GM18907 (cell line): ENCODE data around the gene IMMT.
"Not testable (repeated sequence)": the region's sequence is repeated elsewhere in the genome, so short reads cannot be mapped to it uniquely, and the experiment has no call there.

Experiments
- ATAC-seq: cut with Tn5 transposase; IDR thresholded peaks from one replicate; pipeline ENCODE4 v1.9.1; 2021; ENCODE audit warnings: mild to moderate bottlenecking, moderate library complexity; ENCODE audit not compliant: unreplicated experiment

The IMMT gene

DNA sequence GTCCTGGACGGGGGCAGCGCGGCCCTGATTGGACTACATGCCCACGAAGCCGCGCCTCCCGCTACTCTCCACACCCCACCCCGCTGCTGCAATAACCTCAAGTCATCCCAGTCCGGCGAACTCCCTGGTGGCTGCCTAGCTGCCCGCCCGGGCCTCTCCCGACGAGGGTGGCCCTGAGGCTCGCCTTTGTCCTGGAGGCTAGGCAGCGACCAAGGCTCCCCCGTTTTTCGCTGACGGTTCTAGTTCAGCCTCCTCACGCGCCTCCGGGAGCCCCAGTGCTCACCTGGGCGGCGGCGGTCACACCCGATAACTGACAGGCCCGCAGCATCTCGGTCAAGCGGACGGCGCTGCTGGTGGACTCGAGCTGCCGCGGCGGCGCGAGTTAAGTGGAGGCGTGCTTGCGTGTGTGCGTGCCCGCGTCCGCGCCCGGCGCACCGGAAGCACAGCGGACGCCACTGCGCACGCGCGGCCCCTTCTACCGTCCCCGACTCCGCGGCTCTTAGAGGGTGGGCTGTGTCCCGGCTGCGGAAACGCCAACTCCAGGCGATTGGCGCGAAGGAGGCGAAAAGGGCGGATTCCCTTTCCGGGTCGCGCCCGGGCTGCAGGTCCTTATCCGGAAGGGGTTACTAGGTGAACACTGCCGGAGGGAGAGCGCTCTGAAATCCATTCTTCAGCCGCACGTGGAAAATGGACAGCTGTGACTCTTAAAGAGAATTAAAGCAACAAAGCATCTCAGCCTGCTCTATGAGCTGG is at the start of gene IMMT:
Gene IMMT (minus strand): TSS at position 408 of the 753 bp plus-strand sequence. CDS start 80 bp downstream, at position 328.
- peak; percentile 91 for ATAC-seq

DNA sequence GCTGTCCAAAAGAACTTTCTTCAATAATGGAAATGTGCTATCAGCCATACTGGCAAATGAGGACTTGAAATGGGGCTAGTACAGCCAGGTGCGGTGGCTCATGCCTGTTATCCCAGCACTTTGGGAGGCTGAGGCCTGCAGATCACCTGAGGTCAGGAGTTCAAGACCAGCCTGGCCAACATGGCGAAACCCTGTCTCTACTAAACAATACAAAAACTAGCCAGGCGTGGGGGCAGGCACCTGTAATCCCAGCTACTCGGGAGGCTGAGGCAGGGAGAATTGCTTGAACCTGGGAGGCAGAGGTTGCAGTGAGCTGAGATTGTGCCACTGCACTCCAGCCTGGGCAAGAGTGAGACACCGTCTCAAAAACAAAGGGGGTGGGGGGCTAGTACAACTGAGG is 49.5 kb upstream of the IMMT start:
- not testable (repeated sequence) for ATAC-seq

DNA sequence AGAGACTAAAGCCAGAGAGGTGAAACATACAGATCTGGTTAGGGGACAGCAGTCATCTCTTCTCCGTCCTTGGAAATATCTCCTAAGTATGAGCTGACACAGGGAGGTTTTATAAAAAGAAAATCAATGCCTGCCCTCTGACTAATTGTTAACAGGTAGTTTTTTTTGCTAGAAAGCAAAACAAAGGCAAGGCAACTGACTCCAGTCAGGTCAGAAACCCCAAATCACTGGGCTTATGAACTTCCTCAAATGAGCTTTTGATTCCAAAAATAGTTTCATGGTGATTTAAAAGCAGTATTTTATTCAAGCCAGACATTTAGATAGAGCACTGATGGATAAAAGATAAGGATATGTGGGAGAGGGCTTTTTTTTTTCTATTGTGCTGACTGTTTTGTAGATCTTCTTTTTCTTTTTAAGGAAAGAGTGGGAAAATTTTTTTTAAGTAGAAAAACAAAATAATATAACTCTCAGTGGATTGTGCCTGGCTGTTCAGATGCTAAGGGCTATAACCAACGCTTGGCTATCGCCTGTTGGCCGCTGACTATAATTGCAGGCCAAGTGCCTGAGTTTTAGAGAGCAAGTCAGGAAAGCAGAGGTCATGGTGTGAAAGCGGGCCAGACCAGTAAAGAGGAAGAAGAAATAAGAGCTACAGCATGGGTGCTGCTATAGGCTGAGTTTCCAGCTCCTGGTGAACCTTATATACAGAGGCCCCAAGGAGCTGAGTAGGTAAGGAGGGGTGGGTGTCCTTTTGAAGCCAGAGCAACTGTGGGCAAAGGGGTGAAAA is 48.9 kb upstream of the IMMT start:
- peak; percentile 49 for ATAC-seq

DNA sequence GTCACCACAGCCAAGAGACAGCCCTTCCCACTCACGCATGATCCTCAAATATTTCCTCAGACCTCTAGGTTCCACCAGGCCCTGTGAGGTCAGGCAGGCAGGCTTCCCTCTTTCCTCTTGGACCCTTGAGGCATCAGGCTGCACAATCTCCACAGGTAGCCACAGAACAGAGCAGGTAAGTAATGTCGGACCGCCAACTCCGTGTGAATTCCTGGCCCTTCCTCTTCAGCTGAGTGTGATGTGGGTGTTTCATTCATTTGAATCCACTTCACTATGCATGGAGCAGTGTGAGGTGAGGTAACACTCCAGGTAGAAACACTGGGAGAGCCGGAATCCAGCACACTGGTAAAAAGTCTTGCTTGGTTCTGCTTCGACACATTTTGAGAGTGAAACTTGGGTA is 48.0 kb upstream of the IMMT start:
- ATAC-seq: no peak

DNA sequence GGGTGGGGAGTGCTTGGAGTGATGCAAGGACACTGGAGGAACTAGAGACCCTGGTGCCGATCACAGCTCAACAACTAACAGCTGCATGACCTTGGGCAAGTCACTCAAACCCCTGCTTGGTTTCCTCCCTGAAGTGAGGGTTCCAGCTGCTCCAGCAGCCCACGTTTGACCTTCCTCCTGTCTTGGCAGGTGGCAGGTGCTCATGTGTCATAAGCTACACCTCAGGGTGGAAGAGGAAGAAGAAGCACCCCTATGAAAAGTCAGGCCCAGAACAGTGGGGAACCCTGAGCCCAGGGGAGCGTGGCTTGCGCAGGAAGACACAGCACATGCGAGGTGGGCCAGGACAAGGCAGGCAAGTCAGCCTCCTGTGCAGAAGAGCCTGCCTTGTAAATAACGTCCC is 46.3 kb upstream of the IMMT start:
- ATAC-seq: no peak

DNA sequence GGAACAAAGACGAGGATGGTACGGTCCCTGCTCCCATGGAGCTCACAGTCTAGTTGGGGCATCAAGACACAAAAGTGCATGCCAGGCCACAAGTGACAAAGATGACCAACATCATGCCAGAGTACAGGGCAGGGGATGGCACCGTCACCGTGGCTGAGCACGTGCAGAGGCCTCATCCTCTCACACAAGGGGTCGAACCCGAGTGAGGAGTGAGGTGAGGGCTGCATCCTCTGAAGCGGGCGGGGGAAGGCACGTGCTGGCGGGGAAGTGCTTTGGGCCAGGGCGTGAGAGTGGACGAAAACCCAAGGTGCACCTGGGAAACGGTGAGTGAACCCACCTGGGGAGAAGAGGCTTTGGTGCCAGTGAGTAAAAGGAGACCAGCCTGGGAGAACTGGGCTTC is 45.0 kb upstream of the IMMT start:
- no peak for ATAC-seq

DNA sequence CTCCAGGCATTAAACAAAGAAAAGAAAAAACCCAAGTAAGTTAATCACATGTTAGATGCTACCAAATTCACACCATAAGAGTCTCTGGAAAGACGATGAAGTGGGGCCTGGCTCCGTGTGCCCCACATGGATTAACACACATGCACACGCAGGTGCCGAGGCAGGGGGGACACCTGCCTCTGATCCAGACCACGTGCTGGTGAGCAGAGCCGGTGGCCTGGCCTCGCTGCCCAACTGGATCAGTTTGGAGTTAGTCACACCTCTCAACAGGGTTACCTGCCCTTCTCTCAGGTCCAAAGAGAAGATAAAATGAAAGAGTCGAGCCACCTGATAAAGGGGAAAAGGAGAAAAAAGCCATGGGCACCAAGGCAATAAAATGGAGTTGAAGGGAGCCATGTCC is 44.5 kb upstream of the IMMT start:
- no peak for ATAC-seq

DNA sequence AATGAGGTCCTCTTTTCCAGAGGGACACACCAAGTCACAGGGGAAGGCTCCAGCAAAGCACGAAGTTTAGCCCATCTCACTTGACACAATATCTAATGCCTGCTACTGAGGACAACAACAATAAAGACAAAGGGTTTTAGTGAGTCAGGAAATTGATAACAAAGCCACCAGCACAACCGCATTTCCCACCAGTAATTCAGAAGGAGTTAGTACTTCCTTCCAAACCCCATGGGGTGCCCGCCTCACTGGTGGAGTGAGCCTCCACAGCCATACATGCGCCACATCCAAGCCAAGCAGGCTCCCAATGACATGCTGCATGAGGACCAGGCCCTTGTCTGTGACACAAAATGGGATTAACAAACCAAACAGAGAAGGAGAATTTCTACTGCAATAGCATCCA is 44.1 kb upstream of the IMMT start:
- no peak for ATAC-seq

DNA sequence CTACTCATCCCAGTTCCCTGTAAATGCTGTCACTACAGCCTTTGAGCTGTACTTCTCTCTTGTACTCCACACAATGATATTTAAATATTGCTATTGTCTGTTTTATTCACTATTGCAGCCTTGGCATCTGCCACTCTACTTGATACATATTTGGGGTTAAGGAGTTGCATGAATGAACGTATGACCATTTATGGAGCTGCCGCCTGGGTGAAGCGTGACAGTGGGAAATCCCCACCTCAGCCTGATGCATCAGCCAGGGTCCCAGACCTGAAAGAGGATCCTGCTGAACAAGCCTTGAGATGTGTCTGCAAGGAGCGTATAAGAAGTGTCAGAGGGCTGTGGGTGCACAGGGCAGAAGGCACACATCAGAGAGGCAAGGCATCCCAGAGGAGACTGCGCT is 43.1 kb upstream of the IMMT start:
- ATAC-seq: peak; percentile 93

DNA sequence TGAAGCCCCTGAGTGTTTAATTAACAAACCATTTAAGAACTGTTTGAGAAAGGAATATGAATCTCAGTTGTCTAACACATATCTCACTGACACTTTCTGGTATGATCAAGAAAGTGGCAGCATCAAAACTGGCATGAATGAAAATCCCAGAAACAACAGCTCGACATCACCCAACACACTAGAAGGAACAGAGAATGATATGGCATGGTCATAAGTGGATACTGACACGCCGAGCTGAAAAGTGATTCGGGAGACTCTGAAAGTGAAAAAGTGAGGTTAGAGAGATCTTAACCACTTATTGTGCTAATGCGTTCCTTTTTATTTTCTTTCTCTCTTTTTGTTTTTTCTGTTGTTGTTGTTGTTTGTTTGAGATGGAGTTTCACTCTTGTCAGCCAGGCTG is 41.9 kb upstream of the IMMT start:
- ATAC-seq: no peak

DNA sequence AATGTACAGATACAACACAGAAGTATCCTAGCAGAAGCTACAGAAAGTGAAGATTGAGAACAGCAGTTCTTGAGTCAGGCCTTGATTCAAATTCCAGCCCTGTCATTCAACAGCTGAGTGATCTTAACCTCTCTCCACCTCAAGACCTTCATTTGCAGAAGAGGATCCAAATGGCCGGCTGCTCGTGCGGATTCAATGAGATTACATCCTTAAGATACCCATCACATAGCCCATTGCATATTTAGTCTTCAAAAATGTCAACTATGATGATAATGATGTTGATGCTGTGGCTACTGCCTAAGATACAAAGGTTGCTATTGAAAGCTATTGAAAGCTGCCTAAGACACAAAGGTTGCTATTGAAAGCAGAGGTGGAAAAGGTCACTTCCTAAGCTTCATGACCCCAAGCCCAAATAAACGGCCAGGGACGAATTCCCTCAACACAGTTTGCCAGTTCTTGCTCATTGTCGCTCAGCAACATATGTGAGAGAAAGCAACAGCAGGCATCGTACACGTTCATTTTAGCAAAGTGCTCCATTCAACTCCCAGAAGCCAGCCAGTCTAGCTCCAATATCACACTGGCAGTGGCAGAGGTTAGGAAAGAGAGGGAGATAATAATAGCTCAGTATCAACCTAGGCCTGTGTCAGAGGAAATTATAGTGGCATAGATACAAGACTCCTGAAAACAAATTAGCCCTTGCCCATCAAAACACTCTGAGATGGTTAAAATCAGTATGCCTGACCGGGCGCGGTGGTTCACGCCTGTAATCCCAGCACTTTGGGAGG is 40.1 kb upstream of the IMMT start:
- no peak for ATAC-seq

DNA sequence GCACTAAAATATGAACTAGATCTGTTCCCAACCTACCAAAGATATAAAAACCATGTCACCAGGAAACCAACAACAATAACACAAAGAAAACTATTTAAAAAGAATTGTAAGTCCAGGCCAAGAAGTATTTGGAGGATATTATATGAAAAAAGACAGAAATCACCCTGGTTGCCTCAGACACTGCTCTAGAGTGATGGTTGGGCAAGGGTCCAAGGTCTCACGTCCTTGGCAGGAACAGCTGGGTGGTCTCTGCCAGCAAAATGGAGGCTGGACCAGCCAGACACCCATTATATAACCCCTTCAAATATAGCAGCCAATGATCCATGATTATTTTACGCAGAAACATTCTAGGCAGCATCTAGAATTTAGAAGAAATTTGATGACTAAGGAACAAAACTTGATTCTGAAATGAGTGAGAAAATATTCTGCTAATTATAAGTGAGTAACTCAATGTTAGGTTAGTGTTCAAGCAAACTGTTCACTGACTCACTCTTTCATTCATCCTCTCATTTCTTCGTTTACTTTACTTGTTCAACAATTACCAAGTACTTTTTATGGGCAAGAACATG is 39.4 kb upstream of the IMMT start:
- no peak for ATAC-seq

DNA sequence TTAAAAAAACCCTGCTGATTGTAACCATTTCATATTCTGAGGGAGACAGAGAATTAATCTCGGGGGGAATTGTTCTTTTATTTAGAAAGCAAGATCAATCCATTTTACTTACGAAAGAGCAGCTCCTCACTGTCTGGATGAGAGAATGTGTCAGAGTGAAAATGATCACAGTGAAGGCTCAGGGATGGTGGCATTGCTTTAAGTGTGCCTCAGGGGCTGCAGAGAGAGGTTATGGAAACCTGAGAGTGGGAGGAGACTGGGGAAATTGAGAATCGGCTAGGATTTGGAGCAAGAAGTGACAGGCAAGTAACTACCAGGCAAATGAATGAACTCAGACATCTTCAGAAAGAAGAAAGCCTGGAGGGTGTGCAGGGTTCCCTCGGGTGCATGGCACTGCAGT is 38.2 kb upstream of the IMMT start:
- no peak for ATAC-seq

DNA sequence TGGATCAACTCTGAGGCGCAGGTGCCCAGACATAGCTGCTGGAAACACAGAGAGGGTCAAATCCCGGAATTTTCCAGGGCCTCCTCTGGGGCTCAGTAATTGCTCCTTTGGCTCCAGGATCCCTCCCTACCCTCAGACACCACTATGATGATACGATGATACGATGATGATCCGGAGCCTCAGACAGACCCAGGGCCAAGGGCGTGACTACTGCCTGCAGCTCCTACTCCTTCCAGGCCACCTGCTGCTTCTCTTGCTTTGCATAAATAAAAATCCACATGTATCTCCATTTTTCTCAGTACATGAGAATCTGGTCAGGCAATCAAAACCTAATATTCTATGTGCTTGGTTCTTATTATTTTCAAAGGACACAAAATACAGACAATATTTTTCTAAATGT is 37.6 kb upstream of the IMMT start:
- no peak for ATAC-seq

DNA sequence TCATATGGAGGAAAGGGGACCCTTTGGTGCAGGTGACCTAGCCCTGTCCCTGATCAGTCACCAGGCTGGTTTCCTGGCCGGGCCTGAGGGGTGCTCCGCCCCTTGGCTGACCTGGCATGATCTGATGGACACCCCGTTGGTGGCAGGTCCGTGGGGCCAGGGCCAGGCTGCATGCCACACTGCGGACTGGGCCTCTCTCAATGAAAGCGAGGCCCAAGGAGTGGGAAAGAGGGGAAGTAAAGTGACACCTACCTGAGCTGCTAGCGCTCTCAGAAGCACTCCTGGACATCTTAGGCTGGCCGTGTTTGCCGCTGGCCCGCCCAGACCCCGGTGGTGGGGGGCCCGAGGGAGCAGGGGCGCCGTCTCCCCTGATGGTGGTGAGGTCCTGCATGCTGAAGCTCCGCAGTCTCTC is 37.1 kb upstream of the IMMT start:
- ATAC-seq: no peak

DNA sequence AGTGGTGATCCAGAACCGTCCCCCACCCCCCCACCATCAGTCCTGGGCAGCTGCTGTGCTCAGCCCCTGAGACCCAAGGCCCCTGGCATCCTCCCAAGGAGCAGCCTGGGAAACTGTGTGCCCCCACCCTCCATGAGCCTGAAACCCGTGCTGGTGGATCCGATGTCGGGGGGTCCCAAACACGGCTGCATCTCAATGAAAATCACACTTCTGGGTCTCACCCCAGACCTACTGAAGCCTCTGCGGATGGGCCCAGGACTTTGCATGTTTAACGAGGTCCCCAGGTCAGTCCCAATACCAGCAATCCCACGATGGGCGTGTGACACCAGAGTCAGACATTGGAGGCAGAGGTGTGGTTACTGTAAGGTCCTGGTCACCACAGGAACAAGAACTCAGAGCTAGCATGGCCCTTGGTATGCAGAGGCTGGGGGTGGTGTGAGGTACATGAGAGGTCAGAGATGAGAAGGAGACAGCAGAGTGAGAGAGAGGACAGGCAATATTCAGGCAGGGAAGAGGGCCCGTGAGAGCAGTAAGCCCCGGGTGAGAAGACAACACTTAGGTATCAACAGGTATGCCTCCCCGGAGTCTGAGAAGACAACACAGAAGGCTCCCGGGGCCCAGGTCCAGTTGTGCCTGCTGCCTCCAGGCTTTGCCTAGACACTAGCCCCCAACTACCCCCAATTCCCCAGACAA is 36.6 kb upstream of the IMMT start:
- ATAC-seq: no peak

DNA sequence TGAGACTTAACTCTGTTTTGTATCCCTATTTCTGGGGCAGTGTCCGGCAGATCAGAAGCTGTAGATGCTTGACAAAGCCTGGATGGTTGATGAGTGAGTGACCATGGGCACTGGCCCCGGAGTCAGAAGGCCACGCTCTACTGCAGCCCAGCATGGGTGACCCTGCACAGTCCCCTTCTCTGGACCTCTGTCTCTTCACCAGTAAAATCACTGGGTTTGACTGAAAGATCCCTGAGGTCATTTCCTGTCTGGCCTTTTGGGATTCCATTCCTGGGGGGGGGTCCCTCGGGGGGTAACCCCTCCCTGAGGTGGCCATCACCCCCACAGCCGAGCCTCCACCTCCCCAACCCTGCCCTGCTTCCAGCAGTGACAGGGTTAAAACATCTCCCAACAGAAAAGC is 35.7 kb upstream of the IMMT start:
- no peak for ATAC-seq

DNA sequence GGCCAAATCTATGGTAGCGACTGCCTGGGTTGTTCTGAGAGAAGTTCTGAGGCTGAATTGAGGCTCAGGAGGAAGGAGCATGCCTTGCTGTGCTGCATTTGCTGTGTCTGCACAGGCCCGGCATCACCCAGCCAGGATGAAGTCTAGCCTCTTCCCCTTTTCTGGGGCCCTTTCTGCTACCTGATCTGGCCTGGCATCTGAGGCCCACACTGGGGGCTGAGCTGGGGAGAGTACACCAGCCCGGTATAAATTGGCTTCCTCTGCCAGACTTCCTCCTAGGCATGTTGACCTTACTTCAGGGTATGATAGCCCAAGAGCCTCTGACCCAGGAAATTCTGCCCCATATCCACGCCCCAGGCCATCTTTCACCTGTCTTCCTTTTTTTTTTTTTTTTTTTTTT is 34.0 kb upstream of the IMMT start:
- ATAC-seq: no peak

DNA sequence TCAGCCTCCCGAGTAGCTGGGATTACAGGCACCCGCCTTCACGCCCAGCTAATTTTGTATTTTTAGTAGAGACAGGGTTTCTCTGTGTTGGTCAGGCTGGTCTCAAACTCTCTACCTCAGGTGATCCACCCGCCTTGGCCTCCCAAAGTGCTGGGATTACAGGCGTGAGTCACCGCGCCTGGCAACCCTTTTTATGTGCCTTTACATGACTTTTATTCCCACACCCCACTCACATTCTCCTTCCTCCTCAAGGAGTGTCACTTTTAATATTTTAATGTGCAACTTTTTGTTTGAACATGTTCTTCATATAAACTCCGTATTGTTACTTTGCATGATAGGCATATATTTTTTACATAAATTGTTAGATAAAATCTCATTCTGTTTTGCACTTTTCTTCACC is 33.3 kb upstream of the IMMT start:
- ATAC-seq: not testable (repeated sequence)

DNA sequence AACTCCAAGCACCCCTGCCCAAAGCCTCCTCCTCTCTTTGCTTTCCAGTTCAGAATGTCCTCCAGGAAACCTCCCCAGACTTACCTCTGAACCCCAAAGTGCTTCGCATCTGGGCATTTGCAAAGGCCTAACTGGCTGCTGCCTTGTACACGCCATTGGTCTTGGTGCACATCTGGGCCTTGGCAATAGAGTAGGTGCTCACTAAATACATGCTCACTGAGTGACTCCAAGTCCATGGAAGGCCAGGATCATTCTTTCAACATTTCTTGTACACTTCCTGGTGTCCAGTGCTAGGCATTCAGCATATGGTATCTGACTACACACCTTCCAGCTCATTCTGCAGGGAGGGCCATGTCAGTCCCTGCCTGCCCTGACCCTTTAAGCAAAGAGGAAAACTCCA is 32.4 kb upstream of the IMMT start:
- ATAC-seq: no peak
